PC-3 (cell line): Measurements from ENCODE around the gene NBAS. TPM values are rescaled to one million over a fixed set of nuclear protein-coding genes. Genes with fewer than 3 reads are reported as not detected.

Experiments used
- ATAC-seq: fragments of 200-7000 bp; cut with Tn5 transposase; 2 replicates; pipeline ENCODE4 v1.9.1; 2020; ENCODE audit warnings: mild to moderate bottlenecking, moderate library complexity
- BruUV-seq: library from RNA; stranded (reverse); fragments of 400-500 nt; replicated peaks from 2 replicates; lab custom pipeline; 2021; lab: Mats Ljungman, UMichigan
- CTCF ChIA-PET: fragments of 300-600 bp; sonication (Branson Sonifier 250); formaldehyde crosslinking; loops from one replicate; lab custom pipeline; 2022; ENCODE audit warnings: antibody characterized with exemption; lab: Charles Lee
- POLR2A ChIA-PET: fragments of 300-600 bp; sonication (Branson Sonifier 250); formaldehyde crosslinking; loops from one replicate; lab custom pipeline; 2022; ENCODE audit warnings: antibody characterized with exemption; ENCODE audit not compliant: unreplicated experiment; lab: Charles Lee
- DNase-seq: peaks from one replicate; pipeline ENCODE4 v3.0.0-alpha.2; 2015
- H2AFZ ChIP-seq: fragments of 300-600 bp; sonication (generic); 2 replicates; pipeline ENCODE4 v1.6.0; 2016; ENCODE audit warnings: antibody characterized with exemption, low read length
- H3F3A ChIP-seq: fragments of 300-600 bp; sonication (generic); one replicate; pipeline ENCODE4 v1.6.0; 2017; ENCODE audit warnings: antibody characterized with exemption, low read length, control low read depth, mild to moderate bottlenecking; ENCODE audit not compliant: unreplicated experiment
- H3K27ac ChIP-seq: fragments of 300-600 bp; sonication (generic); 2 replicates; pipeline ENCODE4 v1.5.1; 2016; ENCODE audit warnings: mild to moderate bottlenecking, low read length
- H3K27me3 ChIP-seq: fragments of 300-600 bp; sonication (generic); 2 replicates; pipeline ENCODE4 v1.6.1; 2016; ENCODE audit warnings: low read length, mixed read lengths
- H3K36me3 ChIP-seq: fragments of 300-600 bp; sonication (generic); 2 replicates; pipeline ENCODE4 v1.6.1; 2016; ENCODE audit warnings: low read depth, mixed run types, low read length, mixed read lengths
- H3K4me1 ChIP-seq: fragments of 300-600 bp; sonication (generic); 2 replicates; pipeline ENCODE4 v1.5.1; 2016; ENCODE audit warnings: low read length; ENCODE audit not compliant: insufficient read depth
- H3K4me2 ChIP-seq: fragments of 300-600 bp; sonication (generic); 2 replicates; pipeline ENCODE4 v1.6.0; 2016; ENCODE audit warnings: low read length
- H3K4me3 ChIP-seq: fragments of 300-600 bp; sonication (generic); 2 replicates; pipeline ENCODE4 v1.5.1; 2016; ENCODE audit warnings: mild to moderate bottlenecking, low read length, mixed read lengths
- H3K79me2 ChIP-seq: fragments of 300-600 bp; sonication (generic); 2 replicates; pipeline ENCODE4 v1.6.1; 2017; ENCODE audit warnings: low read length, mixed read lengths
- H3K9ac ChIP-seq: fragments of 300-600 bp; sonication (generic); 2 replicates; pipeline ENCODE4 v1.6.0; 2016; ENCODE audit warnings: mild to moderate bottlenecking, low read length
- H3K9me2 ChIP-seq: fragments of 300-600 bp; sonication (generic); replicated peaks from 2 replicates; pipeline ENCODE4 v1.6.1; 2016; ENCODE audit warnings: mixed run types, low read length, mixed read lengths
- H3K9me3 ChIP-seq: fragments of 300-600 bp; sonication (generic); 2 replicates; pipeline ENCODE4 v1.6.1; 2016; ENCODE audit warnings: low read length, mixed read lengths
- H4K20me1 ChIP-seq: fragments of 300-600 bp; sonication (generic); 2 replicates; pipeline ENCODE4 v1.6.1; 2016; ENCODE audit warnings: low read length, mixed read lengths
- EZH2 ChIP-seq: fragments of 300-600 bp; sonication (generic); IDR thresholded peaks from one replicate; pipeline ENCODE4 v1.6.1; 2017; ENCODE audit warnings: antibody characterized with exemption, mild to moderate bottlenecking, low read length; ENCODE audit not compliant: unreplicated experiment
- EZH2phosphoT487 ChIP-seq: fragments of 300-600 bp; sonication (generic); IDR thresholded peaks from 2 replicates; pipeline ENCODE4 v1.6.1; 2018; ENCODE audit warnings: mild to moderate bottlenecking, antibody characterized with exemption, low read length, borderline replicate concordance
- intact Hi-C: fragments of 100-400 bp; cut with micrococcal nuclease; formaldehyde crosslinking; loops from 2 replicates; pipeline ENCODE4 v1.9.0; 2023
- total RNA-seq: library from RNA; depleted of rRNA; stranded (reverse); fragments of >200 nt; gene quantifications from 2 replicates; pipeline ENCODE4 v1.2.3, GENCODE V29; 2014
- TF ChIP-seq, protein P1 (sequence below): fragments of 300-600 bp; sonication (generic); conservative IDR thresholded peaks from 2 replicates; pipeline ENCODE4 v1.5.1; 2017; ENCODE audit warnings: antibody characterized with exemption, low read depth, mild to moderate bottlenecking, low read length

Gene NBAS
- total RNA-seq, 1 experiment from 2014 or later: 37.2 TPM

DNA sequence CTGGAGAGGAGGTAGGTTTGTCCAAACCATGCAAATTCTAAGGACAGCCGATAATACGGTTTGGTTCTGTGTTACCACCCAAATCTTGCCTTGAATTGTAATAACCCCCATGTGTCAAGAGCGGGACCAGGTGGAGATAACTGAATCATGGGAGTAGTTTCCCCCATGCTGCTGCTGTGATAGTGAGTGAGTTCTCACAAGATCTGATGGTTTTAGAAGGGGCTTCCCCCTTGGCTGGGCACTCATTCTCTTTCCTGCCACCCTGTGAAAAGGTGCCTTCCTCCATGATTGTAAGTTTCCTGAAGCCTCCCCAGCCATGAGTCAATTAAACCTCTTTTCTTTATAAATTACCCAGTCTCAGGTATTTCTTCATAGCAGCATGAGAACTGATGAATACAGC lies 295.2 kb downstream of the NBAS start:
- no TSS peak for BruUV-seq
- no peak for TF ChIP-seq EZH2phosphoT487
- TF ChIP-seq, protein P1, sequence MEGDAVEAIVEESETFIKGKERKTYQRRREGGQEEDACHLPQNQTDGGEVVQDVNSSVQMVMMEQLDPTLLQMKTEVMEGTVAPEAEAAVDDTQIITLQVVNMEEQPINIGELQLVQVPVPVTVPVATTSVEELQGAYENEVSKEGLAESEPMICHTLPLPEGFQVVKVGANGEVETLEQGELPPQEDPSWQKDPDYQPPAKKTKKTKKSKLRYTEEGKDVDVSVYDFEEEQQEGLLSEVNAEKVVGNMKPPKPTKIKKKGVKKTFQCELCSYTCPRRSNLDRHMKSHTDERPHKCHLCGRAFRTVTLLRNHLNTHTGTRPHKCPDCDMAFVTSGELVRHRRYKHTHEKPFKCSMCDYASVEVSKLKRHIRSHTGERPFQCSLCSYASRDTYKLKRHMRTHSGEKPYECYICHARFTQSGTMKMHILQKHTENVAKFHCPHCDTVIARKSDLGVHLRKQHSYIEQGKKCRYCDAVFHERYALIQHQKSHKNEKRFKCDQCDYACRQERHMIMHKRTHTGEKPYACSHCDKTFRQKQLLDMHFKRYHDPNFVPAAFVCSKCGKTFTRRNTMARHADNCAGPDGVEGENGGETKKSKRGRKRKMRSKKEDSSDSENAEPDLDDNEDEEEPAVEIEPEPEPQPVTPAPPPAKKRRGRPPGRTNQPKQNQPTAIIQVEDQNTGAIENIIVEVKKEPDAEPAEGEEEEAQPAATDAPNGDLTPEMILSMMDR: no peak
- no peak for TF ChIP-seq EZH2
- ChIA-PET POLR2A (no interaction called here), CTCF (no interaction called here)
- H3K9ac ChIP-seq: no peak overlapping the region
- H4K20me1 ChIP-seq: no peaks in the 10 kb centered on the region
- no peak overlapping the region for H2AFZ ChIP-seq
- H3K79me2 ChIP-seq: no peaks in the 10 kb centered on the region
- intact Hi-C loops: no loop called here
- H3K4me2 ChIP-seq: no peak overlapping the region
- H3K4me3 ChIP-seq: no peak overlapping the region
- H3K9me2 ChIP-seq: no peaks in the 10 kb centered on the region
- no peak overlapping the region for H3K27ac ChIP-seq
- DNase-seq (no peak), ATAC-seq (no peak)
- no peaks in the 10 kb centered on the region for H3K36me3 ChIP-seq
- H3K27me3 ChIP-seq: no peaks in the 10 kb centered on the region
- no peaks in the 10 kb centered on the region for H3F3A ChIP-seq
- H3K4me1 ChIP-seq: no peaks in the 10 kb centered on the region
- H3K9me3 ChIP-seq: no peaks in the 10 kb centered on the region

DNA sequence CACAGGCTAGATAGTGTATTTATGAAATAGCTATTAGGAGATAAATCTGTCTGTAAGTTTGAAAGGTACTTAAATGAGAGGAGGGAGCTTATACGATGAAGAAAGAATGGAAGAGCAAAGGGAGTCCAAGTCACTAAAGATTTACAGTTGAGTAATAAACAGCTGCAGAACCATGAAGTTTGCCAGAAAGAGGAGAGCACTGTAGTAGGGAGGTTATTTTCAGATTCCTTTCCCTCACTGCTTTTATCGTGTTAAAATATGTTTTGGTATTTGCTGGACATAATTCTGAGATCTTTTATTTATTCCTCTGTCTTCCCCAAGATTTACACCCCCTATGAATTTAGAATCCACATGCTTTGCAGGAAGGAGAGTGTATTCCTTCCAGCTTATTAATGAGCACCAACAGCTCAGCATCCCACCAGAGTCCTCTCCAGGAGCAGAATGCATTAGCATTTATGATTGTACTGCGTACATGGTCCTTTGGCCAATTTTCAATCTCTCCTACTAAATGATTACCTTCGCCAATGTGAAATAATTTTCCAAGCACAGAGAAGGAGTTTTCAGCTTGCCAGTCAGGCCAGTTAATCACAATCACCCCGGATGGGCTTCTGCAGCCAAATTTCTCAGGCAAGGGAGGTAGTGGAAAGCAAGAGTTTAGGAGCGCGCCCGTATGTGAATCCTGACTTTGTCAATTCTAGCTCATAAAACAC lies 297.0 kb downstream of the NBAS start:
- intact Hi-C loops: no loop called here
- TF ChIP-seq EZH2: no peak
- TF ChIP-seq, protein P1: no peak
- TF ChIP-seq EZH2phosphoT487: no peak
- ATAC-seq (no peak), DNase-seq (no peak)
- Histone ChIP-seq H2AFZ (no peak overlapping the region), H3F3A (no peaks in the 10 kb centered on the region), H3K79me2 (no peaks in the 10 kb centered on the region), H3K27me3 (no peaks in the 10 kb centered on the region), H3K27ac (no peak overlapping the region), H3K9ac (no peak overlapping the region), H3K4me2 (no peak overlapping the region), H3K9me3 (no peaks in the 10 kb centered on the region), H3K4me1 (no peaks in the 10 kb centered on the region), H3K9me2 (no peaks in the 10 kb centered on the region), H4K20me1 (no peaks in the 10 kb centered on the region), H3K36me3 (no peaks in the 10 kb centered on the region), H3K4me3 (no peak overlapping the region)
- POLR2A ChIA-PET: no interaction called here
- CTCF ChIA-PET: no interaction called here
- no TSS peak for BruUV-seq

DNA sequence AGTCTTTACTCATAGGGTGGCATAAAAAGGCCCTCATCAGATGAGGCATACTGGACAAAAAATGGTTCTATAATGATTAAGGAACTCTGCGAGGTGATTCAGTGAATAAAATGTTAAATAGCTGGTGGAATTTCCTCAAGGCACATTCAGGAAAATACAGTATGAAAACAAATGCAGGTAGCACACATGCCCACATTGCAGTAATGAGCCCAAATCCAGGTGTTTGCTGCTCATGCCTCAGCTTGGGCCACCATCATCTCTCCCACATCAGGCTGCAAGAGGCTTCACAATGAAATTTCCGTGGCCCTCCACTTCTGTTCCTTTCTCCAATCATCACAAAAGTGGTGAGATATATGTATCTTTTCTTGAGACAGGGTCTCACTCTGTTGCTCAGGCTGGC lies 298.3 kb downstream of the NBAS start:
- Histone ChIP-seq H3F3A (no peaks in the 10 kb centered on the region), H2AFZ (no peak overlapping the region), H3K4me3 (no peak overlapping the region), H3K36me3 (no peaks in the 10 kb centered on the region), H3K27me3 (no peaks in the 10 kb centered on the region), H3K4me1 (no peaks in the 10 kb centered on the region), H3K4me2 (no peak overlapping the region), H3K79me2 (no peaks in the 10 kb centered on the region), H3K9me3 (no peaks in the 10 kb centered on the region), H3K9me2 (no peaks in the 10 kb centered on the region), H4K20me1 (no peaks in the 10 kb centered on the region), H3K9ac (no peak overlapping the region), H3K27ac (no peak overlapping the region)
- no peak for ATAC-seq
- BruUV-seq: no TSS peak
- no peak for DNase-seq
- no peak for TF ChIP-seq EZH2phosphoT487
- TF ChIP-seq, protein P1: no peak
- TF ChIP-seq EZH2: no peak
- intact Hi-C loops: no loop called here
- ChIA-PET POLR2A (no interaction called here), CTCF (no interaction called here)
